ACHN (cell line): ENCODE measurements around the gene CLK3.
A peak's percentile ranks its signal among the peaks of the same experiment; 100 is the strongest.
"Not testable (repeated sequence)": the region's sequence is repeated elsewhere in the genome, so short reads cannot be mapped to it uniquely, and the experiment has no call there.

ENCODE experiments used
- DNase-seq: peaks from one replicate; pipeline ENCODE4 v3.0.0-alpha.2; 2015
- in situ Hi-C: cut with HindIII; loops from 2 replicates; pipeline ENCODE4 v1.10.0; 2017; ENCODE audit warnings: low sequenced_read_pairs, low pct_ligation_motif_present, low pct_unique_long_range_greater_than_20kb

CLK3 gene

GRCh38 chr15:74615508-74616365, at the start of gene CLK3:
Gene CLK3, plus strand, starts transcription at chr15:74615836. Its CDS starts 3,361 bp downstream, at chr15:74619197.
- DNase-seq = peak; percentile 89
- in situ Hi-C loops = no loop called here

GRCh38 chr15:74568594-74568993, 47.0 kb upstream of the CLK3 start:
- DNase-seq = no peak
- in situ Hi-C loops = no loop called here

GRCh38 chr15:74569731-74570070, 45.9 kb upstream of the CLK3 start:
- in situ Hi-C loops = no loop called here
- no peak for DNase-seq

GRCh38 chr15:74571191-74571590, 44.4 kb upstream of the CLK3 start:
- DNase-seq = no peak
- in situ Hi-C loops = no loop called here

GRCh38 chr15:74573987-74574386, 41.6 kb upstream of the CLK3 start:
- DNase-seq = no peak

GRCh38 chr15:74578496-74578994, 37.1 kb upstream of the CLK3 start:
- no peak for DNase-seq
- in situ Hi-C loops = no loop called here

More at GRCh38 chr15:74573987-74574386, 41.6 kb upstream of the CLK3 start:
- in situ Hi-C loops = no loop called here

- in situ Hi-C loops = no loop called here
- DNase-seq = no peak
These were observed 36.6 kb upstream of the CLK3 start for GRCh38 chr15:74579001-74579400.

GRCh38 chr15:74580538-74581350, 34.9 kb upstream of the CLK3 start:
- in situ Hi-C loops = no loop called here
- no peak for DNase-seq

GRCh38 chr15:74584204-74584603, 31.4 kb upstream of the CLK3 start:
- DNase-seq = no peak
- in situ Hi-C loops = no loop called here

- in situ Hi-C loops = no loop called here
These were observed 30.9 kb upstream of the CLK3 start for GRCh38 chr15:74584779-74585178.

GRCh38 chr15:74585191-74585590, 30.4 kb upstream of the CLK3 start:
- in situ Hi-C loops = no loop called here
- DNase-seq = no peak

More at GRCh38 chr15:74584779-74585178, 30.9 kb upstream of the CLK3 start:
- no peak for DNase-seq

- DNase-seq = no peak
- in situ Hi-C loops = no loop called here
These were observed 29.8 kb upstream of the CLK3 start for GRCh38 chr15:74585857-74586256.

- in situ Hi-C loops = no loop called here
- DNase-seq = no peak
These were observed 25.8 kb upstream of the CLK3 start for GRCh38 chr15:74589826-74590225.

GRCh38 chr15:74592222-74592621, 23.4 kb upstream of the CLK3 start:
- in situ Hi-C loops = no loop called here
- DNase-seq = no peak

GRCh38 chr15:74593122-74593521, 22.5 kb upstream of the CLK3 start:
- no peak for DNase-seq
- in situ Hi-C loops = no loop called here

GRCh38 chr15:74594455-74594854, 21.2 kb upstream of the CLK3 start:
- DNase-seq = no peak
- in situ Hi-C loops = no loop called here

GRCh38 chr15:74595271-74595670, 20.4 kb upstream of the CLK3 start:
- DNase-seq = no peak
- in situ Hi-C loops = no loop called here

- in situ Hi-C loops, DNase-seq: not testable (repeated sequence)
These were observed 18.9 kb upstream of the CLK3 start for GRCh38 chr15:74596736-74597135.

GRCh38 chr15:74597146-74597705, 18.4 kb upstream of the CLK3 start:
- in situ Hi-C loops, DNase-seq: not testable (repeated sequence)
